BE2C (cell line): Measurements from ENCODE around the gene IL1B.

Experiments
- DNase-seq: peaks from one replicate; pipeline ENCODE4 v3.0.0-alpha.2; 2020
- H3K27me3 ChIP-seq: fragments of 250-450 bp; sonication (Bioruptor Pico); 2 replicates; pipeline ENCODE4 v1.5.1; 2020; ENCODE audit warnings: mild to moderate bottlenecking
- H3K36me3 ChIP-seq: fragments of 250-450 bp; sonication (Bioruptor Pico); 2 replicates; pipeline ENCODE4 v1.5.1; 2020; ENCODE audit warnings: mild to moderate bottlenecking
- H3K4me1 ChIP-seq: fragments of 250-450 bp; sonication (Bioruptor Pico); 2 replicates; pipeline ENCODE4 v1.5.1; 2020
- H3K4me3 ChIP-seq: 2 replicates; pipeline ENCODE4 v1.5.1; 2011; ENCODE audit warnings: low read depth, low read length
- H3K9me3 ChIP-seq: fragments of 250-450 bp; sonication (Bioruptor Pico); 2 replicates; pipeline ENCODE4 v1.5.1; 2020
- TF ChIP-seq, protein P1 (sequence below): IDR thresholded peaks from 2 replicates; pipeline ENCODE4 v1.5.1; 2012; ENCODE audit warnings: mild to moderate bottlenecking, low read depth, low read length

The IL1B gene

DNA sequence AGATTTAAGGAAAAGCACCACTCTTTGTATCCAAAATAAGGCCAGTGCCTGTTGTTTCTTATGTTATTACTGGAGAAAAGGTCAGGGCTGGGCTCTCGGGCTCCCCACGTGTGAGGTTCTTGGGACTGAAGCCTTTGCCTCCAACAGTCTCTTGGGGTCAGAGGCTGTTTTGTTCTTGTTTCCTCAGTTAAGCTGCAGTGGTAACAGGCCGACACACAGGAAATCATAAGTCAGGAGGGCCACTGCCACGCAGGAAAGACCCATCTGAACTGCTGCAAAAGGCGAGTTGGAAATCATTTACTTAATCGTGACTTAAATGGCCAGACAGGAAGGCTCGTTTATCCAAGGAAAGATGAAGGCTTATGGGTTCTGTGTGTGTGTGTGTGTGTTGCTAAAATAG, 44.1 kb upstream of the IL1B start:
- TF ChIP-seq, protein P1, sequence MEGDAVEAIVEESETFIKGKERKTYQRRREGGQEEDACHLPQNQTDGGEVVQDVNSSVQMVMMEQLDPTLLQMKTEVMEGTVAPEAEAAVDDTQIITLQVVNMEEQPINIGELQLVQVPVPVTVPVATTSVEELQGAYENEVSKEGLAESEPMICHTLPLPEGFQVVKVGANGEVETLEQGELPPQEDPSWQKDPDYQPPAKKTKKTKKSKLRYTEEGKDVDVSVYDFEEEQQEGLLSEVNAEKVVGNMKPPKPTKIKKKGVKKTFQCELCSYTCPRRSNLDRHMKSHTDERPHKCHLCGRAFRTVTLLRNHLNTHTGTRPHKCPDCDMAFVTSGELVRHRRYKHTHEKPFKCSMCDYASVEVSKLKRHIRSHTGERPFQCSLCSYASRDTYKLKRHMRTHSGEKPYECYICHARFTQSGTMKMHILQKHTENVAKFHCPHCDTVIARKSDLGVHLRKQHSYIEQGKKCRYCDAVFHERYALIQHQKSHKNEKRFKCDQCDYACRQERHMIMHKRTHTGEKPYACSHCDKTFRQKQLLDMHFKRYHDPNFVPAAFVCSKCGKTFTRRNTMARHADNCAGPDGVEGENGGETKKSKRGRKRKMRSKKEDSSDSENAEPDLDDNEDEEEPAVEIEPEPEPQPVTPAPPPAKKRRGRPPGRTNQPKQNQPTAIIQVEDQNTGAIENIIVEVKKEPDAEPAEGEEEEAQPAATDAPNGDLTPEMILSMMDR: no peak

DNA sequence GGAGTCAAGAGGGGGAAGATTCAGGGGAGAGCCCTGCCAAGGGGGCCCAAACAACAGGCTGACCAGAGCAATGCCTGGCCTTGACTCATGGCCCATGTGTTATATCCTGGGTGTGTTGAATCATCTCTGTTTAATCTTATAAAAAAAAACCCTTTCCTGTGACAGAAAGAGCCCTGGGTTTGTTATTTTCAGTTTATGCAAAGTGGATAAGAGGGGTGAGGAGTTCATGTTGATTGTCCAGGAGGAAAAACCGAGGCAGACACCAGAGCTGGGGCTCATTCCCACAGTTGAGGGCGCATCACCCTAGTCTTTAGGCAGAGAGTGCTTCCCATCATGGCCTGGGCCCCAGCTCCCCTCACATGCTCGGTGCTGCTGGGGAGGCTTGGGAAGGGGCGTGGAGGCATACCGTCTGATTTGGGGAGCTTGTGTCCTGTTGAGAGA, 43.5 kb upstream of the IL1B start:
- Histone ChIP-seq H3K36me3 (no peaks in the 10 kb centered on the region), H3K4me3 (no peak overlapping the region), H3K27me3 (no peaks in the 10 kb centered on the region), H3K9me3 (no peaks in the 10 kb centered on the region), H3K4me1 (no peaks in the 10 kb centered on the region)
- TF ChIP-seq, protein P1: no peak
- no peak for DNase-seq

More for the DNA sequence above, 44.1 kb upstream of the IL1B start:
- Histone ChIP-seq H3K27me3 (no peaks in the 10 kb centered on the region), H3K4me1 (no peaks in the 10 kb centered on the region), H3K9me3 (no peaks in the 10 kb centered on the region), H3K4me3 (no peak overlapping the region), H3K36me3 (no peaks in the 10 kb centered on the region)
- no peak for DNase-seq

DNA sequence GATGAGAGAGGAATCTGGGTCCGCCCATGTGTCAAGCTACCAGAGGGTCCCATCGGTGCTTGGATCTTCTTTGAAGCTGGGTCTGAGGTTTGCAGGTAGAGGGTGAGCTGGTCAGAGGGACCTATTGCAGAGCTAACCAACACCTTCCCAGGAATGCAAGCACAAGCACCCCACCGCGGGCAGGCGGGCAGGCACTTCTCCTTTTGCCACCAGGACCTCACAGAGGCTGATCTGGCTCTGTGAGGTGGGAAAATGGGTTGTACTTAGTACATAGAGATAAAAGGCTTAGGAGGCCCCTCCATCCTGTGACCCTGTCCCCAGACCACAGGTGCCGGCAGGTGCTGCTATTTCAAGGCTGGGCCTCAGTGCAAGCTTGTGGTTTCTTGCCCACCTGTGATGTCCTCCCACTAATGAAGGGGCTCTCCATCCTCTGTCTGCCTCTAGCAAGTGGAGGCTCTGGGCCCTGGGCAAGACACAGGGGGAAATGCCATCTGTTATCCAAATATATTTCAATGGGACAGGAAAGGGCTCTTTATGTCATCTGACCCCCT, 43.0 kb upstream of the IL1B start:
- no peak for DNase-seq
- H3K36me3 ChIP-seq: no peaks in the 10 kb centered on the region
- H3K4me3 ChIP-seq: no peak overlapping the region
- no peaks in the 10 kb centered on the region for H3K9me3 ChIP-seq
- TF ChIP-seq, protein P1: no peak
- no peaks in the 10 kb centered on the region for H3K27me3 ChIP-seq
- H3K4me1 ChIP-seq: no peaks in the 10 kb centered on the region

- no peaks in the 10 kb centered on the region for H3K36me3 ChIP-seq
- no peak for DNase-seq
- TF ChIP-seq, protein P1: no peak
- H3K4me1 ChIP-seq: no peaks in the 10 kb centered on the region
- H3K9me3 ChIP-seq: no peaks in the 10 kb centered on the region
- H3K4me3 ChIP-seq: no peak overlapping the region
- H3K27me3 ChIP-seq: no peaks in the 10 kb centered on the region
These were observed 40.8 kb upstream of the IL1B start for GRCh38 chr2:112877423-112877822.

- no peaks in the 10 kb centered on the region; the same call in 1 of the 2 replicates for H3K27me3 ChIP-seq
- no peak for DNase-seq
- no peaks in the 10 kb centered on the region for H3K4me1 ChIP-seq
- no peak overlapping the region for H3K4me3 ChIP-seq
- no peaks in the 10 kb centered on the region for H3K9me3 ChIP-seq
- H3K36me3 ChIP-seq: no peaks in the 10 kb centered on the region
- TF ChIP-seq, protein P1: no peak
These were observed 40.4 kb upstream of the IL1B start for GRCh38 chr2:112876971-112877361.

DNA sequence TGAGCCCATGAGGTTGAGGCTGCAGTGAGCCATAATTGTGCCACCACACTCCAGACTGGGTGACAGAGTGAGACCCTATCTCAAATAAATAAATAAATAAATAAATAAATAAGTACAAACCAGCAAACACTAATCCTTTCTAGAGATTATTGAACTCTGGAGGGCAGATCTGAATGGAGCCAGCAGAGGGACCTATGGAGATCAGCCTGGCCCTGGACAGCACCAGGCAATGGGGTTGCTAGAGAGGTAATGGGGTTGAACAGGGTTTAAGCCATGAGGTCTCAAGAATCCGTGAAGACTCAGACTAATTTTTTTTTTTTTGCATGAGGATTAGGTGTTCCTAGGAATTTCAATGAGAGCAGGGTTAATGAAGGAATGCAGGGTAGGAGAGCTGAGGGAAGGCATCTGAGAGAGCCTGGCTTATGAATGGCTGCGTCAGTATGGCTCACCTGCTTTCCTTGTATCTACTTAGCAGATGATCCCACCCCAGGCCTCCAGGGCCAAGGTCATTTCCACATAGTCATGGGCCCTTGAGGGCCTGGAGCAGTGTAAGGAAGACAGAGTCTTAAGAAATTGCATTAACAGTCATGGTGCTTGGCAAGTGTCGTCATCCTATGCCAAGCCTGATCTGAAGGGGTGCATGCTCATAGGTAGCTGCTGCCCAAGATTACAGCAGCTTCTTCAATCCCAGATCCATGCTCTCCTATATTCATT, 39.8 kb upstream of the IL1B start:
- Histone ChIP-seq H3K9me3 (no peaks in the 10 kb centered on the region), H3K27me3 (no peaks in the 10 kb centered on the region; the same call in 1 of the 2 replicates)
- no peak for DNase-seq

More for the DNA sequence above, 39.8 kb upstream of the IL1B start:
- H3K4me1 ChIP-seq: no peaks in the 10 kb centered on the region
- TF ChIP-seq, protein P1: no peak
- no peaks in the 10 kb centered on the region for H3K36me3 ChIP-seq
- no peak overlapping the region for H3K4me3 ChIP-seq
